Dermis microvascular lymphatic vessel endothelial cell (primary cell): ENCODE measurements around the gene MAST4. TPM values are rescaled to one million over a fixed set of nuclear protein-coding genes. Genes with fewer than 3 reads are reported as not detected.
"Not testable (repeated sequence)": the region's sequence is repeated elsewhere in the genome, so short reads cannot be mapped to it uniquely, and the experiment has no call there.

Experiments used
- DNase-seq, 2 donors: peaks; one replicate each; pipeline versions ENCODE4 v3.0.0 to v3.0.0-alpha.2; 2010; ENCODE audit warnings: low read depth in 2 of 2
- total RNA-seq: library from RNA; depleted of rRNA; stranded (reverse); fragments of >200 nt; gene quantifications from 2 replicates; pipeline ENCODE4 v1.2.1, GENCODE V29; 2014

The MAST4 gene
- total RNA-seq, 1 donor from 2014 or later, result 14.2 TPM

DNA sequence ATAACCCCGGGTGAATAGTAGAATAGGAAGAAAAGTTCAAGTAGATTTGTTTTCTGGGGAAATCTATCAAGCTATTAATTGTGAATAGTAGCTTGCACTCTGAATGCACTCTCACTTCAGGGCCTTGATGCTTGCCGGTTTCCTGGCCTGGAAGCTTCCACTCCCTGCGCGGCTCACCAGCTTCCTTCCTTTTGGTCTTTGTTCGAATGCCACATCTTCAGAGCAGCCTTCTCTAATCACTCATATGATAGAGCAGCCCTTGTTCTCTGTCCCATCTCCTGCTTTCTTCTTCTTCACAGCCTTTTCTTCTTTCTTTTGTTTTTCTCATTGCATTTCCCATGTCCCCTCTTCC, 146.7 kb downstream of the MAST4 start:
- DNase-seq, result no peak

- no peak for DNase-seq
Observed at GRCh38 chr5:66743344-66743743, 147.2 kb downstream of the MAST4 start.

DNA sequence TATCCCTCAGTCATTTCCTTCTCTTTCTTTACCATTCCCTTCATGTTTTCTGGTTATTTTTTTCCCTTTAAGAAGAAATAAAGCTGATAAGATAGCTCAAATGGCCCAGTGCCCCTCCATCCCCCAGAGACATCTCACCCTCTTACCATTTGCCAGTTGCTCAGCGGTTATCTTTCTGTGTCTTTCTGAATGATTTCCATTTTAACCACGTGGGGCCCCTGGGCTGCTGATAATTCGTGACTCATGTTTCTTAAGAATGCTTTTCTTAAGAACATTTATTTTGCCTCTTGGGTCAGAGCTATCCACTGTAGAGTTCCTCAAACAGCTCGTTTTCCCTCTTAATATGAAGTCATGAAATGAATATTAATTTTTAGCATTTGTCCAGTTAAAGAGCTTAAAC, 147.8 kb downstream of the MAST4 start:
- no peak for DNase-seq

- DNase-seq, result no peak
Observed at GRCh38 chr5:66745297-66745696, 149.1 kb downstream of the MAST4 start.

DNA sequence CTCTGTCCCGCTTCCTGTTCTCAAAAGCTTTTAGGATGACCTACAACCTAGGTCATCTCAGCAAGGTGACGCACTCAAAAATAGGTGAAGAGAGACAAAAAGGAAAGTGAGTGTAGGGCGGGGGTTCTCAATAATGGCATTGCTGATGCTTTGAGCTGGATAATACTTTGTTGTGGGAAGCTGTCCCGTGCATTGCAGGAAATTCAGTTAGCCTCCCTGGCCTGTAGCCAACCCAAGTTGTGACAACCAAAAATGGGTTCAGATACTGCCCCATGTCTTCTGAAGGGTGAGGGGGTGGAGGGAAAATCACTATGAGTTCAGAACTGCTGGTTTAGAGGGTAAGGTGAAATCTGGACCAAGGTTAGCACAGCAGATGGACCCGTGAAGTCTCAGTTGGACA, 151.4 kb downstream of the MAST4 start:
- DNase-seq, result no peak

DNA sequence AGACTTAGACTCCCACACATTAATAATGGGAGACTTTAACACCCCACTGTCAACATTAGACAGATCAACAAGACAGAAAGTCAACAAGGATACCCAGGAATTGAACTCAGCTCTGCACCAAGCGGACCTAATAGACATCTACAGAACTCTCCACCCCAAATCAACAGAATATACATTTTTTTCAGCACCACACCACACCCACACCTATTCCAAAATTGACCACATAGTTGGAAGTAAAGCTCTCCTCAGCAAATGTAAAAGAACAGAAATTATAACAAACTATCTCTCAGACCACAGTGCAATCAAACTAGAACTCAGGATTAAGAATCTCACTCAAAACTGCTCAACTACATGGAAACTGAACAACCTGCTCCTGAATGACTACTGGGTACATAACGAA, 156.5 kb downstream of the MAST4 start:
- DNase-seq, result not testable (repeated sequence)

GRCh38 chr5:66757219-66757833, 161.1 kb downstream of the MAST4 start:
- DNase-seq, result peak; percentile 46 to 63

GRCh38 chr5:66757834-66758371, 161.7 kb downstream of the MAST4 start:
- no peak for DNase-seq

DNA sequence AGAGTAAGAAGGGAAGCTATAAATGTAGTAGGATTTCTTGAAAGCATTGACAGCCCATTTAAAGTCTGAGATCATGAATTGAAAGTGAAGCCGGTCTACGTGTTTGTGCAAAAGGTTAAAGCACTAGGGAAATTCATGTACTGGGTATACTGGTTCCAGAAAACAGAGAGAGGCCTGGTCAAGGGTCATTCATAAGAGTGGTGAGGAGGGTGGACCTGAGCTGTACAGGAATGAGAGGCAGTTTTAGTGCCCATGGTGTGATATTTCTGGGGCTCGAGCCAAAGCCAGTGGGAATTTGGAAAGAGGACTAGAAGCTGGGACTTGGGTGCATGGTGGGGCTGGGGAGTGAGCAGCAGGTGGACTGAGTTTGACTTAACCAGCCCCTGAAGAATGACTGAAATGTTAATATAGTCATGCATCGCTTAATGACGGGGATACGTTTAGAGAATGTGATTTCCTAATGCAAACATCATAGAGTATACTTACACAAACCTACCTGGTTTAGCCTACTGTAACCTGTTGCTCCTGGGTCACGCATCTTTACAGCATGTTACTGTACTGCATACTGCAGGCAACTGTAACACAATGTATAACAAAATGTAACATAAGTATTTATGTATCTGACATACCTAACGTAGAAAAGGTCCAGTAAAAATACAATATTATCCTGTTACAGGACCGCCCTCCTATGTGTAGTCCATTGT, 173.0 kb downstream of the MAST4 start:
- no peak for DNase-seq

GRCh38 chr5:66769839-66770617, 173.8 kb downstream of the MAST4 start:
- peak in 1 of 2 donors; percentile 5 for DNase-seq

- DNase-seq, result no peak
Observed at GRCh38 chr5:66777868-66778267, 181.7 kb downstream of the MAST4 start.

- DNase-seq, result no peak
Observed at GRCh38 chr5:66779528-66779927, 183.3 kb downstream of the MAST4 start.

- DNase-seq, result no peak
Observed at GRCh38 chr5:66788556-66788955, 192.4 kb downstream of the MAST4 start.

- no peak for DNase-seq
Observed at GRCh38 chr5:66789434-66789833, 193.2 kb downstream of the MAST4 start.

DNA sequence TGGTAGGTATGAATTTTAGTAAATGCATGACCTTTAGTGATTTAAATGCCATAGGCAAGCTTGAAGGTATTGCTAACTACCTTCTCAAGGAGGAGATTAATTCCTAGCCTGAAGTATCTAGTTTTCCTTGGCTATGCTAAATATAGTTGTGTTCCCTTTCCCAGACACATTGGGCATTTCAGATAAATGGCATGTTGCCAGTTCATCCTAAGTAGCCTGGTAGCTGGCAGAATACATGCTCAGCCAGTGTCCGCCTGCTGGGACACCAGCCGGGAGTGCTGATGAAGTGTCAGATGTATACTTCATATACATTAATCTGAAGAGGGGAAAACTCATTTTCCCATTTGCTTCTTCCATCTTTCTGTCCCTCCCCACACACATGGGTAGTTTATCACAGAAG, 196.9 kb downstream of the MAST4 start:
- DNase-seq, result no peak

DNA sequence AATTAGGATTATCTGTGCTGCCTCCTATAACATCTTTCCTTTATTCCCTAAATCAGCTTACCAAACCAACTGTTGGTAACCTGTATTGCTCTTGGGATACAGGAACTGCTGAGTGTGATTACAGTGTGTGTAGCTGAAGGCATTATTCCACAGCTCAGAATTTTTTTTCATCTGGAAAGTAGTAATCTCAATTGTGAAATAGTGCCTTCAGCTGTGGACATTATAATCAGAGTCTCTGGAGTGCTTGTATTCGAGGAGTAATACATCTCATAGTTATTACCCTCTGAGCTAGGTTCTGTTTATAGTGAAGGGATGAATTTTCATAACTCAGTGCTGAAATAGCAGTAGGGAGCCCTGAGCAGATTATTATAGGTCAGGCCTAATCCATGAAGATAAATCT, 199.5 kb downstream of the MAST4 start:
- no peak for DNase-seq

- peak in 1 of 2 donors; percentile 8 for DNase-seq
Observed at GRCh38 chr5:66796305-66797292, 200.4 kb downstream of the MAST4 start.

DNA sequence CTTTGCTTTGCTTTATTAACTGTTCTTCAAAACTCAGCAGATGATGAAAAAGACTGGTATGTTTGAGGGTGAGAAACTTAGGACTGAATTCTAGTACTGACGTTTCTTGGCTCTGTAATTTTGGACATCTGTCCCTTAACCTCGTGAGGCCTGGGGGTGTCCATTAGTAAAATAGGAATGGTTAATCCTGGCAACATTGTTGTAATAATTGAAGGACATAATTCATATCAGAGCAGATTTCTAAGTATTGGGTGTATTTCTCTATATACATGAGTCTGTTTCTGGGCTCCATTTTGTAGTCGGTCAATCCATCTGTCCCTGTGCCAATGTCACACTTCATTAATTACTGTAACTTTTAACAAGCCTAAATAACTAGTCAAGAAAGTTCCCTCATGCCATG, 206.7 kb downstream of the MAST4 start:
- DNase-seq, result no peak

DNA sequence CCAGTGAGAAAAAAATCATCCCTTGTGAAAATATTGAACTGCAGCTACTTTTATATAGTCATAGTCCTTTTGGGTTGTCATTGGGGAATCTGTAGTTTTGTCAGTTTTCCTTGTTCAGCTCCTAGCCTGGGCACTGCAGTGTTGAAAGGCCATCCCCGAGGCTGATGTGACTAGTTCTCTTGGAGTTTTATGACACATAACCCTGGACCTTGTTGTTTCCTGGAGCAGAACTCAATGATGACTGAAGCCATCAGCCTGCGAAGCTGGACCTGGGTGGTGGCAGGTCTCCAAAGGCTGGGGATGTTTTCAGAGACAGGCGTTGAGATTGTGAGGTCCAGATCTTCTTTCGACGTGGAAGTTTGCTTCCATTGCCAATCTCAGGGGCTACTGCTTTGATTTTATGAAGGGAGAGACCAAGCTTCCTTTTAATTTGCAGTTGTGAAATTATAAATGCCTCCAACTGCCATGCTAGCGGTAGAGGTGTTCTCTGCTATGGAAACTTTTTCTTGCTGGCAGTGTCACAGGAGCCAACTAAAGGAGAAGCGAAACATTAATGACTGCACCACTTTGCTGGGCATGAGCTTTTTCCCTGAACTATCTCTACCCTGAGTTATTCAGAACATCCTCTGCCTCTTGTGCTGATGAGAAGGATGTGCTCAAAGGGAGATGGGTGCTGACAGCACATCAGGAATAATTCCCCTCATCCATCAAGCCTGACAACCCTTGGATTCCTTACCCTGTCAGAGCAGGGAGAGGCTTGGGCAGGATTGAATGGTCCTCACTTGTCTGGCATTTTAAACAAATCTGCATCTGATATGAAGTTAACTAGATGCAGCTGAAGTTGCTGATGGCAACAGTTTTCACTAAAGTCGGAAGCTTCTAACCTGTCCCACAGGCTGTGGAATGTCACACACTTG, 209.6 kb downstream of the MAST4 start:
- peak in 1 of 2 donors; percentile 11 for DNase-seq

DNA sequence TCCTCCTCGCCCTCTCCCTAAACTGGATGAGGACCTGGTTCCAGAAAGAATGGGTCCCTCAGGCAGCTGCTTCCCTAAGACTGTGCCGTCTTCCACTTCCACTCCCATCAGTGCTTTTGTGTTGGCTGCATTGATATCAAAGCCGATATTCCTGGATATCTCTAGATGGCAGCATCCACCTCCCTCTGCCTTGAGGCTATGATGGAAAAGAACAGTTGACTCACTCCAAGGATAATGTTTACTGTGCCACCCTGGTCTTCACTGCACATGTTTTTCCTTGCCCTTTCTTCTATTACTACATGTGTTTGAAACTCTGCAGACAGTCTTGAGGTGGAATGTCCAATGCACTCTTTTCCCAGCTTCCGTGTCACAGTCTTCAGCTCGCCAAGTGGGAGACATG, 211.6 kb downstream of the MAST4 start:
- peak; percentile 50 to 79 for DNase-seq
